ENCODE data around the gene ARHGAP1. TPM values are rescaled to one million over a fixed set of nuclear protein-coding genes. Genes with fewer than 3 reads are reported as not detected.

The ARHGAP1 gene
- total and polyA plus RNA-seq, 9 of the 15 experiments (the other 6 are each of a cell fraction or from before 2014, with no cell fraction given) = 3.6 to 30.4 (median 8.2) TPM

GRCh38 chr11:46738887-46739286, 38.5 kb upstream of the ARHGAP1 start:
- Histone ChIP-seq H3K4me3 (no peak overlapping the region), H4K20me1 (replicated peaks; ENCODE audit: control insufficient read depth, insufficient read depth, low read length) (no peaks in the 10 kb centered on the region), H3K9ac (ENCODE audit: insufficient read depth in 1 of 2, low read depth in 2 of 2, low read length in 2 of 2) (no peak overlapping the region), H3K79me2 (ENCODE audit: control insufficient read depth, insufficient read depth, low read length) (no peaks in the 10 kb centered on the region), H3K9me1 (ENCODE audit: control insufficient read depth, insufficient read depth, low read length) (no peaks in the 10 kb centered on the region), H3K27me3 (ENCODE audit: control insufficient read depth in 2 of 2, insufficient read depth in 2 of 2, low read length in 2 of 2) (no peaks in the 10 kb centered on the region), H3K27ac (ENCODE audit: extremely low read depth, low read depth, low read length) (no peak overlapping the region; the same call in 2 of the 3 replicates), H3K4me2 (ENCODE audit: insufficient read depth, low read length) (no peak overlapping the region), H3K36me3 (ENCODE audit: control insufficient read depth, insufficient read depth, low read length) (peaks cover 28% of the 10 kb centered on the region), H2AFZ (ENCODE audit: low read depth, low read length) (no peak overlapping the region), H3K4me1 (replicated peaks in 1 of 2; ENCODE audit: control insufficient read depth in 2 of 2, insufficient read depth in 2 of 2, low read length in 2 of 2) (no peaks in the 10 kb centered on the region; a peak in 1 of 5 replicates), H3K9me3 (replicated peaks; ENCODE audit: control insufficient read depth, insufficient read depth, low read depth, low read length) (no peaks in the 10 kb centered on the region)
- peak in 1 of 4 experiments; percentile 10 for DNase-seq (ENCODE audit: extremely low read depth in 1 of 4, low spot score in 3 of 4)
- BruUV-seq (replicated peaks) = no TSS peak
- in situ Hi-C loops (cut with MboI) = no loop called here
- ATAC-seq = peak; percentile 45
- ChIA-PET CTCF (ENCODE audit: low intra/inter-chr PET ratio) (no interaction called here), POLR2A (interaction anchor here (0.7 kb wide), 1 partner anchor 12 kb away, joined by 3 read pairs; no protein-coding TSS in a partner anchor)
- no peak for FAIRE-seq
- WGBS (ENCODE audit: insufficient coverage, low coverage, missing lambda C conversion rate) = 67% methylated on average over 6 of the region's 6 CpGs
- intact Hi-C loops (cut with micrococcal nuclease) = no loop called here
- TF ChIP-seq PTTG1 (tag; IDR thresholded peaks at IDR 0.05; ENCODE audit: low read depth) = no peak
- TF ChIP-seq BACH1 (tag; IDR thresholded peaks at IDR 0.05) = no peak
- TF ChIP-seq MYNN (IDR thresholded peaks at IDR 0.05) = 0 out of 2 replicates have a peak, but pooled peaks have one; percentile 29
- TF ChIP-seq MYNN (CRISPR knock-in tag; IDR thresholded peaks at IDR 0.05) = no peak
- peak; percentile 11; the same call in 1 of the 2 replicates for TF ChIP-seq BHLHE40 (IDR thresholded peaks at IDR 0.05; ENCODE audit: low read length)
- no peak for TF ChIP-seq CBX1 (IDR thresholded peaks at IDR 0.05; ENCODE audit: low read depth)
- TF ChIP-seq, protein P1, sequence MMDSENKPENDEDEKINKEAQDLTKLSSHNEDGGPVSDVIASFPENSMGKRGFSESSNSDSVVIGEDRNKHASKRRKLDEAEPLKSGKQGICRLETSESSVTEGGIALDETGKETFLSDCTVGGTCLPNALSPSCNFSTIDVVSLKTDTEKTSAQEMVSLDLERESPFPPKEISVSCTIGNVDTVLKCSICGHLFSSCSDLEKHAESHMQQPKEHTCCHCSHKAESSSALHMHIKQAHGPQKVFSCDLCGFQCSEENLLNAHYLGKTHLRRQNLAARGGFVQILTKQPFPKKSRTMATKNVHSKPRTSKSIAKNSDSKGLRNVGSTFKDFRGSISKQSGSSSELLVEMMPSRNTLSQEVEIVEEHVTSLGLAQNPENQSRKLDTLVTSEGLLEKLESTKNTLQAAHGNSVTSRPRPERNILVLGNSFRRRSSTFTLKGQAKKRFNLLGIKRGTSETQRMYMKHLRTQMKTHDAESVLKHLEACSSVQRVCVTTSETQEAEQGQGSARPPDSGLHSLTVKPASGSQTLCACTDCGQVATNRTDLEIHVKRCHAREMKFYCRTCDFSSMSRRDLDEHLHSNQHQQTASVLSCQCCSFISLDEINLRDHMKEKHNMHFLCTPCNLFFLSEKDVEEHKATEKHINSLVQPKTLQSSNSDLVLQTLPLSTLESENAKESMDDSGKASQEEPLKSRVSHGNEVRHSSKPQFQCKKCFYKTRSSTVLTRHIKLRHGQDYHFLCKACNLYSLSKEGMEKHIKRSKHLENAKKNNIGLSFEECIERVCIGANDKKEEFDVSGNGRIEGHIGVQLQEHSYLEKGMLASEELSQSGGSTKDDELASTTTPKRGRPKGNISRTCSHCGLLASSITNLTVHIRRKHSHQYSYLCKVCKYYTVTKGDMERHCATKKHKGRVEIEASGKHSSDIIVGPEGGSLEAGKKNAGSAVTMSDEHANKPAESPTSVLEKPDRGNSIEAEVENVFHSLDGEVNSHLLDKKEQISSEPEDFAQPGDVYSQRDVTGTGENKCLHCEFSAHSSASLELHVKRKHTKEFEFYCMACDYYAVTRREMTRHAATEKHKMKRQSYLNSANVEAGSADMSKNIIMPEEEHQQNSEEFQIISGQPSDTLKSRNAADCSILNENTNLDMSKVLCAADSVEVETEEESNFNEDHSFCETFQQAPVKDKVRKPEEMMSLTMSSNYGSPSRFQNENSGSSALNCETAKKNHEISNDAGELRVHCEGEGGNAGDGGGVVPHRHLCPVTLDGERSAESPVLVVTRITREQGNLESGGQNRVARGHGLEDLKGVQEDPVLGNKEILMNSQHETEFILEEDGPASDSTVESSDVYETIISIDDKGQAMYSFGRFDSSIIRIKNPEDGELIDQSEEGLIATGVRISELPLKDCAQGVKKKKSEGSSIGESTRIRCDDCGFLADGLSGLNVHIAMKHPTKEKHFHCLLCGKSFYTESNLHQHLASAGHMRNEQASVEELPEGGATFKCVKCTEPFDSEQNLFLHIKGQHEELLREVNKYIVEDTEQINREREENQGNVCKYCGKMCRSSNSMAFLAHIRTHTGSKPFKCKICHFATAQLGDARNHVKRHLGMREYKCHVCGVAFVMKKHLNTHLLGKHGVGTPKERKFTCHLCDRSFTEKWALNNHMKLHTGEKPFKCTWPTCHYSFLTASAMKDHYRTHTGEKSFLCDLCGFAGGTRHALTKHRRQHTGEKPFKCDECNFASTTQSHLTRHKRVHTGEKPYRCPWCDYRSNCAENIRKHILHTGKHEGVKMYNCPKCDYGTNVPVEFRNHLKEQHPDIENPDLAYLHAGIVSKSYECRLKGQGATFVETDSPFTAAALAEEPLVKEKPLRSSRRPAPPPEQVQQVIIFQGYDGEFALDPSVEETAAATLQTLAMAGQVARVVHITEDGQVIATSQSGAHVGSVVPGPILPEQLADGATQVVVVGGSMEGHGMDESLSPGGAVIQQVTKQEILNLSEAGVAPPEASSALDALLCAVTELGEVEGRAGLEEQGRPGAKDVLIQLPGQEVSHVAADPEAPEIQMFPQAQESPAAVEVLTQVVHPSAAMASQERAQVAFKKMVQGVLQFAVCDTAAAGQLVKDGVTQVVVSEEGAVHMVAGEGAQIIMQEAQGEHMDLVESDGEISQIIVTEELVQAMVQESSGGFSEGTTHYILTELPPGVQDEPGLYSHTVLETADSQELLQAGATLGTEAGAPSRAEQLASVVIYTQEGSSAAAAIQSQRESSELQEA (IDR thresholded peaks at IDR 0.05; ENCODE audit: low read depth) = no peak
- no peak for TF ChIP-seq MTA1 (IDR thresholded peaks at IDR 0.05; ENCODE audit: borderline replicate concordance)
- 0 out of 2 replicates have a peak, but pooled peaks have one; percentile 16 for TF ChIP-seq POLR2A (conservative IDR thresholded peaks at IDR 0.05)
